AG08395 (cell line): Measurements from ENCODE around the gene RFTN1.

Experiments
- DNase-seq: peaks from one replicate; pipeline ENCODE4 v3.0.0; 2012; ENCODE audit warnings: mixed read lengths, low spot score

RFTN1 gene

DNA sequence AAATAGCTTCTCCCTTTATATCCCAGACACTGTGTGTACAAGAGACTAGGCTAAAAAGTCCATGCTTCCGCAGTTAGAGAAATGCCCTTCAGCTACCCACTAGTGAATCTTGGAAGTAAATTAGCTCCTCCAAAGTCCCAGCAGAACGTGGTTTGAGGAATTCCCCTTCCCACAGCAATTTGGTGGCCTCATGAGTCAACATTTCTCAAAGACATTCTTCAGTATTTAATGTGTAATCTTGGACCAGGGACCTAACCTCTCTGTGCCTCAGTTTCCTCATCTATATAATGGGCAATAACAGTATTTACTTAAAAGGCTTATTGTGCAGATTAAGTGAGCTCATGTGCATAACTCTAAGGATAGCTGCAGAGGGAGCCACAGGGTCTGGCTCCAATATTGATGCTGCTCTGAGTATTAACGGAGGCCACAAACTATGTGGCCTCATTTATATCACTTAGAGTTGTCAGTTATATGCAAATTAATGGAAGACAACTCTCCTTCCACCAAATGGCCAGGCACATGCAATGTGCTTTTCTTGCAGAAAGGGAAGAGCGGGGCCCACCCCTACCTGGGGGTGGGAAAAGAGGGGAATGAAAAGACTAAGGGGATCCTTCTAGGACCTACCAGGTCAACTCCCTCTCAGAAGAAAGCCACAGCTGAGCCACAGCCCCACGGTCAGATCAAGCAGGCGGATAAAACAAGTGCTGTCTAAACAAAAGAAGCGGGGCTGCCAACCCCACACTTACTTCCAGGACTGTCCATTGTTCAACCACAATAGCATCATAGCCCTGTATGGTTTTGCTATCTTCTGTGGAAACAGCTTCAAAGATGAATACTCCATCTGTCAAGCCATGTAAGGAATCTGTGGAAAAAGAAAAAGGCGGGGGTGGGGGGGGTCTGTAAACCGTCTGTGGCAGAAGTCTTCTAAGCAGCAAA lies 156.0 kb downstream of the RFTN1 start:
- DNase-seq: no peak

- no peak for DNase-seq
These were observed 157.7 kb downstream of the RFTN1 start for GRCh38 chr3:16355828-16356227.

DNA sequence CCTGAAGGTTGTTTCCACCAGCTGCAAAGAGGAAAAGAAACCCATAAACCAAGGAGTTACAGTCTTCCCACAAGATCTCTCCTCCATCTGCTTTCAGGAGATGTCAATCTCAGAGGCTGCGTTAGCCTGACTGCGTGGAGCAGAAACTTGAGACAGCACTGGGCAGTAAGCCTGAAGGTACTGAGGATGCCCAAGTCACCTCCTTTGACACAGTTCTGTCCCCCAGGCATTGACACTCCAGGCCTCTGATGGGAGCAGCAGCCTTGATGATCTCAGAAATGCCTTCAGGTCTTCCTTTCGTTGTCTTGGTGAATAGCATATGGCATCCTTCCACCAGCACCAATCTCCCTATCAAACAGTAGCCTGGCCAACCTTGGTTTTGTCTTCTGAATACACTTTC lies 159.2 kb downstream of the RFTN1 start:
- no peak for DNase-seq

DNA sequence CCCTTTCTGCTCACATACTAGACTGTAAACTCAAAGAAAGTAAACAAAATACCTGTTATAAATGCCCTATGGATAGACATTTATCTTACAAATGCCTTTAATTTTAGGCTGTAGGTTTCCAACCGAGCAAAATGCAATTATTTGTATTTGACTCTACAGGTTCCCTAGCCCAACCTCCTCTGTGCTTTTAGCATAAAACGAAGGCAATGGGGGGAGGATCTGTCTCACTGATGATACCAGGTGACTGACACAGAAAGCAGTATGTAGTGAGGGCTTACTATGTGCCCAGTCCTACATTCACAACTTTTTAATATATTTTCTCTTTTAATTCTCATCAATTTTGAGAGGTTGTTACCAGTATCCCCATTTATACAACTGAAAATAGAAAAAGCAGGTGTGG lies 161.1 kb downstream of the RFTN1 start:
- DNase-seq: no peak

GRCh38 chr3:16350597-16351318 lies 162.7 kb downstream of the RFTN1 start:
- DNase-seq: peak; percentile 46

DNA sequence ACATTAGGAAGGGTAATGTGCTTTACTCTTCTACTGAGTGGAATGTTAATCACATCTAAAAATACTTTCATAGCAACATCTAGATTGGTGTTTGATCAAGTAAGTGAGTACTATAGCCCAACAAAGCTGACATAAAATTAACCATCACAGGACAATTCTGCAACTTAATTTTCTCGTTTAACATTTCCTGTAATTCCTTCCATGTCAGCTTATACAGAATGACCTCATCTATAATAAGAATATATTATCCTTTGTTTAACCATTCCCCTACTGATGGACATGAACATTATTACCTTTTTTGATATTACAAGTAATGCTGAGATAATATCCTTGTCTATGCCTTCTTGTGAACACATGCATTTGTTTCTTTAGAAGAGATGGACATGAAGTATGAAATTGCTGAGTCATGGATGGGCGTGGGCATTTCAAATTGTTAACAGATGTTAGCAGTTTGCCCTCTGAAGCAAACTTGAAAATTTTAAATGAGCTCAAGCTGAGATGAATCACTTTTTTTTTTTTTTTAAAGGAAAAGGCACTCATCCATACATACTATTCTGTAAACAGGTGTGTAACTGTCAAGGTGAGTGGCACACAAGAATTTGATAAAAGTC lies 163.4 kb downstream of the RFTN1 start:
- DNase-seq: peak; percentile 57

GRCh38 chr3:16347548-16347947 lies 166.0 kb downstream of the RFTN1 start:
- no peak for DNase-seq

- no peak for DNase-seq
These were observed 167.0 kb downstream of the RFTN1 start for GRCh38 chr3:16346413-16347081.

GRCh38 chr3:16343101-16343500 lies 170.4 kb downstream of the RFTN1 start:
- DNase-seq: no peak

DNA sequence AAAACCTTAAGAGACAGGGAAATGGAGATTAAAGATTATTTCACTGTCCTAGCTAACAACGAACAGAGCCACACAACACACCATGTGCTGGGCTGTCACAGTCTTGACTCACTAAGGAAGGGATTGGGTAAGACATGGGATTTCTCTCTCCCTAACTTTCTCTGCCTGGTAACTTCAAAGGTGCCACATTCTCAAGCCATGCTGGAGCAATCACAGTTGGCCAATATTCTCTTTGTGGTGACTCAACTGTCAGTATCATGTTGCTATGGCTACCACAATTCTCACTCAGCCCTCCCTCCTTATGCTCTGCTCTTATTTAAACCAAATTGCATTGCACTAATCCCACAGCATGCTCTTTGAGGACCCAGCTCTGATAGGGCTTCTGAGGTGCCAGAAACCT lies 174.5 kb downstream of the RFTN1 start:
- DNase-seq: peak; percentile 96

DNA sequence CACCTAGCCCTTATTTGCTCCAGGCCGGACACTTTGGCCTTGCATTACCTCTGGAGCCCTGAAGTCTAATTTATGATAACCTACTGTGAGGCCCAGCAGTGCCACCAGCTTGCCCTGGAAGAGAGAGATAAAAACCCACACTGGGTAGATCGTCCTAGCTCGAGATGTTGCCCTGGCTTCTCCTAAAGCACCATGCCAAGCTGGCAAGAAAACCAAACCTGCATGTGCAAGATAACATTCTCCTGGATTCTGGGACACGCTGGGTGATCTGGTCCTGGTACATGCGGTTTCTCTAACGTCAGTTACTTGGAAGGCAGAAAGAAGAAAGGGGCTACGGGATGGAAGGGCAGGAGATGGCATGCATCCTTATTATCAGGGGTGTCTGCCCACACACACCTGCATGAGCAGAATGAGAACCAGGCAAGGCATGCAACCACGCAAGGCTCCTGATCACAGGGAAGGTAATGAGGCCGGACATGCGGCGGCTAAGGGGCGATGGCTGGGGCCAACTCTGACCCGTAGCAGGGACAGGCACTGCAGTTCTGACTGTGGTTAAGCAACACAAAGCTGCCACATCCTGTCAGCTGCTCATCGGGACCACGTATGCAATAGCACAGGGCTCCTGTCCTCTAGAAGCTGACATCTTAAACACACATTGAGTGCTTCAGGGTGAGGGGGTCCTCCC lies 175.5 kb downstream of the RFTN1 start:
- DNase-seq: peak; percentile 27

DNA sequence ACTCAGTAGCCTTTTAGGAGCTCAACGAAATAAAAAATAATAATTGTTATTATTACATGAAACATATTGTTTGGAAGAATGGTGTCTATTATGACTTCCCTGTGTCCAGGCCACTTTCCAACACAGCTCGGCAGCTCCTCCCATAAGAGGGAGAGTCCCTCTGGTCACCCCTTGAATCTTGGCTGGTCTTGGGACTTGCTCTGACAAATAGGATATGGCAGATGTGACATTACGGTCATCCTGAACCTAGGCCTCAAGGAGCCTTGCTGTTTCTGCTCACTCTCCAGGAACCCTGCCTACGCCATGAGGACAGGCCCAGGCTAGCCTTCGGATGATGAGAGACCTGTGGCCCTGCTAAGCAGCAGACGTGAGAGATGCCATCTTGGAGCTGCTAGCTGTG lies 176.7 kb downstream of the RFTN1 start:
- DNase-seq: no peak

GRCh38 chr3:16335772-16336645 lies 177.5 kb downstream of the RFTN1 start:
- DNase-seq: no peak

- no peak for DNase-seq
These were observed 178.2 kb downstream of the RFTN1 start for GRCh38 chr3:16335333-16335732.

GRCh38 chr3:16334909-16335308 lies 178.6 kb downstream of the RFTN1 start:
- peak; percentile 50 for DNase-seq

- DNase-seq: peak; percentile 51
These were observed 180.5 kb downstream of the RFTN1 start for GRCh38 chr3:16332904-16333426.

GRCh38 chr3:16331319-16331883 lies 182.1 kb downstream of the RFTN1 start:
- no peak for DNase-seq

DNA sequence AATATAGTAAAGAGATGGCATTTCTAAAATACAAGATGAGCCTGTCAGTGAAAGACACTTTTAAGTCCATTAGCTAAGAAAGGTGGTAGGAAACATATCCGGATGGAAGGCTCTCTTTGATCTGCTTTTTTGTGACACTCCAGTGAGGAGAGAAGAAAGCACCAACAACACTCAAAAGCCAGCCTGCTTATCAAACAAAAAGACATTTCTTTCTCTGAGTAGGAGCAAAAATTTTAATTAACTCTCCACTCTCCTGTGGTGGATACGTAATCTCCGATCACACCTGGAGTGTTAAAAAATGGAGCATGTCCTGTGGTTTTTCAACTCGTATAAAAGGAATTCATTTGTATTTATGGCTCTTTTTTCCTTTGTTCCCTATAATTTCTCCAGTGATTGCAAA lies 183.1 kb downstream of the RFTN1 start:
- DNase-seq: no peak

- no peak for DNase-seq
These were observed 183.7 kb downstream of the RFTN1 start for GRCh38 chr3:16329826-16330129.
